ENCODE data around the gene PTPRJ.

DNA sequence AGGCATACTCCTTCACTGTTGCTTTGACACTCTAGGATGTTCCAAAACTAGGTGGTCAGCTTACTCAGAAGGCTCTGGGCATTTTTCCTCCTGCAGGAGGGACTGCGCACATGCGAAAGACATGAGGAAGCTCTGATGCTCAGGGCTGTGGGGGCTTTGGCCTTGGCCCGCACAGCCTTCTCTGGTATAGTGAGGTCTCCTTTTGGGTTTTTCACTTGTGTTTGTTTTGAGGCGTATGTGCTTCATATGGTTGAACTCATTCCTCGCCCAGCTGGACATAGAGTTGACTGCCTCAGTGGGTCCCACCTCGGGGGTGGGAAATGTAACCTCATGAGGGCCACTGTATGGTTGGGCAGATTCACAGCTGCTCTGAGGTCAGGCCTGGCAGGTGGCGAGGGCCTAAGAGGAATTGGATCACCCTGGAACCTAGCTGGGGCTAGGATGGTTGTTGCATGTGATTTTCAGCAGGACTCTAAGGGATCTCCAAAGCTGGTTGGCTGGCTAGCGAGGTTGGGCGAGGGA lies 63.7 kb downstream of the PTPRJ start:
- no peak for TF ChIP-seq ZNF7 (CRISPR knock-in tag; IDR thresholded peaks at IDR 0.05)
- no peak for TF ChIP-seq FOXM1 (CRISPR knock-in tag; IDR thresholded peaks at IDR 0.05)
- no peak for TF ChIP-seq POLR2A (IDR thresholded peaks at IDR 0.05; ENCODE audit: insufficient read depth in 1 of 2, low read depth in 2 of 2, low read length in 2 of 2)
- TF ChIP-seq, protein P1, sequence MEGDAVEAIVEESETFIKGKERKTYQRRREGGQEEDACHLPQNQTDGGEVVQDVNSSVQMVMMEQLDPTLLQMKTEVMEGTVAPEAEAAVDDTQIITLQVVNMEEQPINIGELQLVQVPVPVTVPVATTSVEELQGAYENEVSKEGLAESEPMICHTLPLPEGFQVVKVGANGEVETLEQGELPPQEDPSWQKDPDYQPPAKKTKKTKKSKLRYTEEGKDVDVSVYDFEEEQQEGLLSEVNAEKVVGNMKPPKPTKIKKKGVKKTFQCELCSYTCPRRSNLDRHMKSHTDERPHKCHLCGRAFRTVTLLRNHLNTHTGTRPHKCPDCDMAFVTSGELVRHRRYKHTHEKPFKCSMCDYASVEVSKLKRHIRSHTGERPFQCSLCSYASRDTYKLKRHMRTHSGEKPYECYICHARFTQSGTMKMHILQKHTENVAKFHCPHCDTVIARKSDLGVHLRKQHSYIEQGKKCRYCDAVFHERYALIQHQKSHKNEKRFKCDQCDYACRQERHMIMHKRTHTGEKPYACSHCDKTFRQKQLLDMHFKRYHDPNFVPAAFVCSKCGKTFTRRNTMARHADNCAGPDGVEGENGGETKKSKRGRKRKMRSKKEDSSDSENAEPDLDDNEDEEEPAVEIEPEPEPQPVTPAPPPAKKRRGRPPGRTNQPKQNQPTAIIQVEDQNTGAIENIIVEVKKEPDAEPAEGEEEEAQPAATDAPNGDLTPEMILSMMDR (CRISPR knock-in tag; IDR thresholded peaks at IDR 0.05) = no peak
- TF ChIP-seq, protein P2, sequence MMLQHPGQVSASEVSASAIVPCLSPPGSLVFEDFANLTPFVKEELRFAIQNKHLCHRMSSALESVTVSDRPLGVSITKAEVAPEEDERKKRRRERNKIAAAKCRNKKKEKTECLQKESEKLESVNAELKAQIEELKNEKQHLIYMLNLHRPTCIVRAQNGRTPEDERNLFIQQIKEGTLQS (CRISPR knock-in tag; IDR thresholded peaks at IDR 0.05) = no peak
